Hypothalamus (tissue), 51 donors: ENCODE results near the gene HSPG2.
A peak's percentile ranks its signal among the peaks of the same experiment; 100 is the strongest.

Source experiments
- DNase-seq, 51 donors: peaks; one replicate each; lab custom pipeline; 2025; lab: John Stamatoyannopoulos, UW

Gene HSPG2

GRCh38 chr1:21956720-21957552 lies 19.8 kb upstream of the HSPG2 start:
- DNase-seq = peak in 1 of 51 donors; percentile 6

GRCh38 chr1:21955501-21956281 lies 18.6 kb upstream of the HSPG2 start:
- DNase-seq = no peak

GRCh38 chr1:21955058-21955457 lies 17.9 kb upstream of the HSPG2 start:
- no peak for DNase-seq

GRCh38 chr1:21952786-21953520 lies 15.8 kb upstream of the HSPG2 start:
- no peak for DNase-seq

- no peak for DNase-seq
Measured at GRCh38 chr1:21951226-21951870, 14.2 kb upstream of the HSPG2 start.

GRCh38 chr1:21950734-21951133 lies 13.6 kb upstream of the HSPG2 start:
- no peak for DNase-seq

- no peak for DNase-seq
Measured at GRCh38 chr1:21946836-21947587, 9.9 kb upstream of the HSPG2 start.

- no peak for DNase-seq
Measured at GRCh38 chr1:21944733-21945073, 7.6 kb upstream of the HSPG2 start.

DNA sequence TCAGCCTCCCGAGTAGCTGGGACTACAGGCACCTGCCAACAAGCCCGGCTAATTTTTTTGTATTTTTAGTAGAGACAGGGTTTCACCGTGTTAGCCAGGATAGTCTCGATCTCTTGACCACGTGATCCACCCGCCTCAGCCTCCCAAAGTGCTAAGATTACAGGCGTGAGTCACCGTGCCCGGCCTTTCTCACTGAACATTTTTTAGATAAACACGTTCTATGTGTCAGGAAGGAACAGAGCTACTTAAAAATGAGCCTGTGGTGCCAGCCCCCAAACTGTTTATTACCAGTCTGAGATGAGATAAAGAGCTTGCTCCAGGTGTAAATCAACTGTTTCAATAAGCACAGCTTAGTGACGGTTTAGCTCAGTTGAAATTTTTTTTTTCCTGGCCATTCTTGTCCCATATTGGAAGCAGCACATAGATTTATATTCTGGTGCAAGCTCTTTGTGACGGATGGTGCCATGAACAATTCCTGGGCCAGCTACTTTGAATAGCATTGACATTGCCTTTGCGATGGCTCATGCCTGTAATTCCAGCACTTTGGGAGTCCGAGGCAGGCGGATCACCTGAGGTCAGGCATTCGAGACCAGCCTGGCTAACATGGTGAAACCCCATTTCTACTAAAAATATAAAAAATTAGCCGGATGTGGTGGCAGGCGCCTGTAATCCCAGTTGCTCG lies 6.0 kb upstream of the HSPG2 start:
- DNase-seq = peak in 1 of 51 donors; percentile 9

- DNase-seq = no peak
Measured at GRCh38 chr1:21942464-21942863, 5.4 kb upstream of the HSPG2 start.

DNA sequence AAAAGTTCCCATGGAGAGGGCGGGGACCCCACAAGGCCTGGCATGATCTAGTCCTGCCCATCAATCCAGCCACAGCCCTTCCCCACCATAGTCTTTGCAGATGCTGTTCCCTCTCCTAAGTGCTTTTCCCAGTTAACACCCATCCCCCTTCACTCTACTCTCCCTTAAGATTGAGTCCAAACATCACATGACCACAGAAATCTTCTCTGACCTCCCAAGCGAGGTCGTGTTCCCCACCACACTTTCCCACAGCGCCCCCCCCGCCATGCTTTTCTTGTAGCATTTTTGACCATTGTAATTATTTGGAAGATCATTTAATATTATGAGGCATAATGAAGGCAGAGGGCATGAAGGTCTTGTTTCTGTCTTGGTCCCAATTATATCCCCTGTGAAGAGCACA lies 4.3 kb upstream of the HSPG2 start:
- no peak for DNase-seq

- DNase-seq = no peak
Measured at GRCh38 chr1:21940492-21940891, 3.4 kb upstream of the HSPG2 start.

DNA sequence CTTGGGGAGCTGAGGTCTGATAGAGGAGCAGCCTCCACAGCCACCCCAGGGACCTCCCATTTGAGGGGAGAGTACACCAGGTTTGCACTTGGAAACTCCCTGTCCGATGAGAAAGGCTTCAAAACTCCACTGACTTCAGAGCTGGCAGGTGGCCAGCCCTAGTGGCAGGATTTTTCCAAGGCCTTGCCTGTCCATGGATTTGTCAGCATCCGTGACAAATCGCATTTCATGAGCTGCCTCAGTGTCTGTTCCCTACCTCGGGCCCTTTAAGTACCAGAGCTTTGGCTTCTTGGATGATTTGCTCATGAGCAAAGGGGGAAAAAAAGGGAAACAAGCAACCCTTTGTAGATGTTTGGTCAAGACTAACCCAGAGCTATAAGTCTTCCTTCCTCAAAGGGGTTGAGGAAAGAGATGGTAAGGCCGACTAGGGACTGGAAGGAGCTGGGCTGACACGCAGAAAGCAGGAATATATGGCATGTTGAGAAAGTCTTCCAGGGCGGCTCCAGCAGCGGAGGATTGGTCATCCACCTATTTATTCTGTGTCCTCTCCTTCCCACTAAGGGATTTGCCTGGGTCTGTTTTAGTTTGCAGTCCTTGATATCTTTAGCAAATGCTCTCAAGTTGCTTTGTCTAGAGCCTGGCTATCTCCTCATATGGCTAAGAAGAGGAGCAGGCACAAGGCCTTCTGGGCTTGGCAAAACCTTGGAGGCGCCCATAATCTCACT lies 2.7 kb upstream of the HSPG2 start:
- peak in 41 of 51 donors; percentile 8 to 73 (median 35) for DNase-seq

GRCh38 chr1:21938732-21939538 lies 1.8 kb upstream of the HSPG2 start:
- DNase-seq = no peak

GRCh38 chr1:21937372-21938121 lies 437 bp upstream of the HSPG2 start:
- DNase-seq = peak in 50 of 51 donors; percentile 21 to 91 (median 76)

DNA sequence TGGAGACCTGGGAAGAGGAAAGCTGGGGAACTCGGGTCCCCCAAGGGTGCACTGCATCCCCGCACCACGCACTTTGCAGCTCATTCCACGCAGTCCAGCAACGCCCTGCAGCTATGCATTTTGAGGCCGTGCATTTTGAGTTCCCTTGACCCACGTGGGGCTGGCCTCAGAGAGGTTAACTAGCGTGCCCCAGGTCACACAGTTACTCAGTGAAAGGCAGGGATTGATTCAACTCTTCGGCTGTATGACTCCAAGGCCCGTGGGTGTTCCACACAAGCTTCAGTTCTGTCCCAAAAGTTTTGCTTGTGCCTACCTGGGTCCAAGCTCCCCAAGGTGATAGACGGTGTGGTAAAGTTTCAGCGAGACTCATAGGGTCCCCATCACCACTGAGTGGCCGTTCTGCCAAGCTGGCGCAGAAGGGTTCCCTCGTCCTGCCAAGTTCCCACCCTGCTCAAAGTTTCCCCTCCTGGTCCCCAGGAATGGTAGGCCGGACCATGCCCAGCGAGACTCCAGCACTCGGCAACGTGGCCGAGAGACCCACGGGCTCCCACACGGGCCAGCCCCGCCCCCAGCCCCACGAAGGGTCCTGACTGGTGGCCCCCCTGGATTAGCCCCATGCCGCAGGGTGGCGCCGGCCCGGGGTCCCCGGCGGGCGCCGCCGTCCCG lies 611 bp downstream of the HSPG2 start:
- DNase-seq = peak in 12 of 51 donors; percentile 2 to 39 (median 15)
